Type B pancreatic cell (in vitro differentiated cells): ENCODE data around the gene TBC1D22A. TPM values are rescaled to one million over a fixed set of nuclear protein-coding genes. Genes with fewer than 3 reads are reported as not detected.

Experiments
- DNase-seq: peaks from one replicate; pipeline ENCODE4 v3.0.0; 2021; ENCODE audit warnings: mixed read lengths; ENCODE audit not compliant: unreplicated experiment; ENCODE audit errors: extremely low spot score
- H3K27ac Mint-ChIP-seq: 2 replicates; pipeline ENCODE4 v1.8.0; 2021; ENCODE audit warnings: mild to moderate bottlenecking, mixed read lengths
- H3K27me3 Mint-ChIP-seq: 2 replicates; pipeline ENCODE4 v1.8.0; 2021; ENCODE audit warnings: mixed read lengths
- H3K36me3 Mint-ChIP-seq: 2 replicates; pipeline ENCODE4 v1.8.0; 2021; ENCODE audit warnings: mixed read lengths
- H3K4me1 Mint-ChIP-seq: one replicate; pipeline ENCODE4 v1.8.0; 2021; ENCODE audit warnings: mixed read lengths; ENCODE audit not compliant: unreplicated experiment
- H3K4me3 Mint-ChIP-seq: 2 replicates; pipeline ENCODE4 v1.8.0; 2021; ENCODE audit warnings: mild to moderate bottlenecking, mixed read lengths
- H3K9me3 Mint-ChIP-seq: 2 replicates; pipeline ENCODE4 v1.8.0; 2021; ENCODE audit warnings: mixed read lengths
- CTCF ChIP-seq: fragments of 200-600 bp; sonication (generic); conservative IDR thresholded peaks from 2 replicates; pipeline ENCODE4 v1.5.0; 2021; ENCODE audit warnings: antibody characterized with exemption, mild to moderate bottlenecking
- total RNA-seq: library from RNA; stranded (reverse); gene quantifications from 2 replicates; pipeline ENCODE4 v1.2.1, GENCODE V29; 2021; ENCODE audit warnings: low replicate concordance

TBC1D22A gene
- total RNA-seq, 1 donor from 2014 or later, result 16.2 TPM

GRCh38 chr22:46941968-46942798, 179.7 kb downstream of the TBC1D22A start:
- Mint-ChIP-seq H3K4me3 (no peak overlapping the region), H3K4me1 (peaks cover 9% of the 10 kb centered on the region), H3K27ac (no peak overlapping the region), H3K27me3 (no peaks in the 10 kb centered on the region), H3K9me3 (no peaks in the 10 kb centered on the region), H3K36me3 (peaks cover 5% of the 10 kb centered on the region)
- no peak for DNase-seq
- TF ChIP-seq CTCF, result no peak

GRCh38 chr22:46942799-46943785, 180.6 kb downstream of the TBC1D22A start:
- Mint-ChIP-seq H3K4me3 (no peak overlapping the region), H3K36me3 (peaks cover 5% of the 10 kb centered on the region), H3K9me3 (no peaks in the 10 kb centered on the region), H3K27me3 (no peaks in the 10 kb centered on the region), H3K27ac (no peak overlapping the region), H3K4me1 (peaks cover 16% of the 10 kb centered on the region)
- DNase-seq, result no peak
- no peak for TF ChIP-seq CTCF

- Mint-ChIP-seq H3K9me3 (no peaks in the 10 kb centered on the region), H3K4me3 (no peak overlapping the region), H3K27me3 (no peaks in the 10 kb centered on the region), H3K36me3 (peaks cover 8% of the 10 kb centered on the region), H3K27ac (no peak overlapping the region), H3K4me1 (peaks cover 20% of the 10 kb centered on the region)
- no peak for DNase-seq
- no peak for TF ChIP-seq CTCF
These were observed 183.0 kb downstream of the TBC1D22A start for GRCh38 chr22:46945481-46945880.

- Mint-ChIP-seq H3K27me3 (no peaks in the 10 kb centered on the region), H3K4me3 (no peak overlapping the region), H3K27ac (peak overlapping the region; percentile 9), H3K36me3 (peaks cover 8% of the 10 kb centered on the region), H3K9me3 (no peaks in the 10 kb centered on the region), H3K4me1 (peaks cover 20% of the 10 kb centered on the region)
- peak; percentile 13 for DNase-seq
- TF ChIP-seq CTCF, result no peak
These were observed 184.0 kb downstream of the TBC1D22A start for GRCh38 chr22:46946383-46946962.

GRCh38 chr22:46947516-46948257, 185.2 kb downstream of the TBC1D22A start:
- Mint-ChIP-seq H3K27ac (peak overlapping the region; percentile 42), H3K4me3 (no peak overlapping the region), H3K9me3 (no peaks in the 10 kb centered on the region), H3K27me3 (no peaks in the 10 kb centered on the region), H3K36me3 (peaks cover 8% of the 10 kb centered on the region), H3K4me1 (peaks cover 13% of the 10 kb centered on the region)
- peak; percentile 3 for DNase-seq
- TF ChIP-seq CTCF, result no peak
